Esophagus squamous epithelium (tissue), 5 donors: ENCODE measurements around the gene NHLRC2. TPM values are rescaled to one million over a fixed set of nuclear protein-coding genes. Genes with fewer than 3 reads are reported as not detected.

ENCODE experiments used
- DNase-seq: peaks from one replicate; lab custom pipeline; 2025; lab: John Stamatoyannopoulos, UW
- H3K27ac ChIP-seq, 4 donors: fragments of 200-600 bp; sonication (generic); one replicate each; pipeline ENCODE4 v1.5.1; 2016 to 2019; ENCODE audit warnings: mild to moderate bottlenecking in 1 of 4
- H3K27me3 ChIP-seq, 4 donors: fragments of 200-600 bp; sonication (generic); 1 replicate in 3 of 4; 2 replicates in 1 of 4; pipeline versions ENCODE4 v1.5.1 to v1.6.0; 2017 to 2021; ENCODE audit warnings: antibody characterized with exemption in 1 of 4
- H3K36me3 ChIP-seq, 3 donors: fragments of 200-600 bp; sonication (generic); one replicate each; pipeline ENCODE4 v1.5.1; 2016 to 2019
- H3K4me1 ChIP-seq, 3 donors: fragments of 200-600 bp; sonication (generic); one replicate each; pipeline ENCODE4 v1.5.1; 2017 to 2019
- H3K4me3 ChIP-seq, 4 donors: fragments of 200-600 bp; sonication (generic); 1 replicate in 3 of 4; 2 replicates in 1 of 4; pipeline ENCODE4 v1.5.1; 2016 to 2019; ENCODE audit warnings: mild to moderate bottlenecking in 2 of 4, moderate library complexity in 1 of 4
- H3K9me3 ChIP-seq, 3 donors: fragments of 200-600 bp; sonication (generic); one replicate each; pipeline ENCODE4 v1.5.1; 2016 to 2019
- POLR2A ChIP-seq, 4 donors: fragments of 450-650 bp; IDR thresholded peaks; one replicate each; pipeline ENCODE4 v1.6.1; 2017; ENCODE audit warnings: antibody characterized with exemption in 4 of 4, mild to moderate bottlenecking in 4 of 4, moderate library complexity in 3 of 4
- WGBS, 2 donors: methylation state at CpG; one replicate each; pipeline ENCODE4 v1.1.5; 2018; 5-methylcytosine and 5-hydroxymethylcytosine counted together
- intact Hi-C: fragments of 100-400 bp; cut with DNase I; formaldehyde crosslinking; loops from one replicate; pipeline ENCODE4 v1.15.0; 2022
- total RNA-seq, 4 donors: library from RNA; depleted of rRNA; stranded (reverse); fragments of >200 nt; gene quantifications; one replicate each; pipeline ENCODE4 v1.1.0, GENCODE V29; 2016
- TF ChIP-seq, protein P1 (sequence below), 6 experiments: fragments of 450-650 bp in 4 of 6; fragments of 200-600 bp in 2 of 6; sonication (generic) in 2 of 6; IDR thresholded peaks; one replicate each; pipeline ENCODE4 v1.5.1; 2016 to 2019; ENCODE audit warnings: antibody characterized with exemption in 6 of 6, mild to moderate bottlenecking in 4 of 6, moderate library complexity in 4 of 6
- donor health status: DM: yes; HTN: yes; CAD: no.

NHLRC2 gene
- total RNA-seq, 4 donors from 2014 or later, result 14.1 to 42.0 (median 31.2) TPM

DNA sequence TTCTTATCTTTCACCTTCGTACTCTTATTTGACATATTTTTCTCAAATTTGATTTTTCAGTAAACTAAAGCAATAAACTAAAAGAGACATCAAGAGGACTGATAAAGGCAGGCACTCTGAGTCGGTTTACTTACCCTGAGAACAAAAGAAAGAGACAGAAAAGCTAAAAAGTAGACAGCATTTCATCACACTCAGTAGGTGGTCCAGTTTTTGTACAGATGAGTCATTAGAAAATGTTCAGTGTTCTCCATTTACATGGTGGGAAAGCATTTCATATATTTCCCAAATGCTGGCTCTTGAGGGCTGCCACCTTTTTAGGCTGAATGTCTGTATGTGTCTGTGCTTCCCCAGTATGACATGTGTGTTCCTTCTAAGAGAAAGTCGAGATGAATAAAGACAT lies 52.7 kb downstream of the NHLRC2 start:
- no peaks in the 10 kb centered on the region for H3K9me3 ChIP-seq
- H3K36me3 ChIP-seq, result peaks cover 0 to 86% (median 3%) of the 10 kb centered on the region in 3 donors
- H3K4me3 ChIP-seq, result no peak overlapping the region
- intact Hi-C loops, result no loop called here
- DNase-seq, result no peak
- no peaks in the 10 kb centered on the region for H3K27me3 ChIP-seq
- WGBS, 2 donors, result 78 to 79% methylated on average over 3 of the region's 3 CpGs
- H3K4me1 ChIP-seq, result no peaks in the 10 kb centered on the region
- TF ChIP-seq, protein P1, sequence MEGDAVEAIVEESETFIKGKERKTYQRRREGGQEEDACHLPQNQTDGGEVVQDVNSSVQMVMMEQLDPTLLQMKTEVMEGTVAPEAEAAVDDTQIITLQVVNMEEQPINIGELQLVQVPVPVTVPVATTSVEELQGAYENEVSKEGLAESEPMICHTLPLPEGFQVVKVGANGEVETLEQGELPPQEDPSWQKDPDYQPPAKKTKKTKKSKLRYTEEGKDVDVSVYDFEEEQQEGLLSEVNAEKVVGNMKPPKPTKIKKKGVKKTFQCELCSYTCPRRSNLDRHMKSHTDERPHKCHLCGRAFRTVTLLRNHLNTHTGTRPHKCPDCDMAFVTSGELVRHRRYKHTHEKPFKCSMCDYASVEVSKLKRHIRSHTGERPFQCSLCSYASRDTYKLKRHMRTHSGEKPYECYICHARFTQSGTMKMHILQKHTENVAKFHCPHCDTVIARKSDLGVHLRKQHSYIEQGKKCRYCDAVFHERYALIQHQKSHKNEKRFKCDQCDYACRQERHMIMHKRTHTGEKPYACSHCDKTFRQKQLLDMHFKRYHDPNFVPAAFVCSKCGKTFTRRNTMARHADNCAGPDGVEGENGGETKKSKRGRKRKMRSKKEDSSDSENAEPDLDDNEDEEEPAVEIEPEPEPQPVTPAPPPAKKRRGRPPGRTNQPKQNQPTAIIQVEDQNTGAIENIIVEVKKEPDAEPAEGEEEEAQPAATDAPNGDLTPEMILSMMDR (IDR thresholded peaks at IDR 0.05), result no peak
- no peak for TF ChIP-seq POLR2A (IDR thresholded peaks at IDR 0.05)
- H3K27ac ChIP-seq, result no peak overlapping the region

DNA sequence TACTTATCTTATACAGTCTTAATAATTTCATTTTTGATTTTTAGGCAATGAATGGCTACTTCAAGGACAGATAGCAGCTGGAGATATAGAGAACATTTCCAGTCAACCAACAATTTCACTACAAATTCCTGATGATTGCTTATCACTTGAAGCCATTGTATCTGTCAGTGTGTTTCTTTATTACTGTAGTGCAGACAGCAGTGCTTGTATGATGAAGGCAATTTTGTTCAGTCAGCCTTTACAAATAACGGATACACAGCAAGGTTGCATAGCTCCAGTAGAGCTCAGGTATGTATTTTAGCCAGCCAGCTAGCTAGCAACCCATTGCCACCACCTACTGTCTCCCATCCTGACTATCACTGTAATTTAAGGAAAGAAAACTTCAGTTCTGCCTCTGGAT lies 53.8 kb downstream of the NHLRC2 start:
- H3K4me1 ChIP-seq, result no peaks in the 10 kb centered on the region
- intact Hi-C loops, result no loop called here

DNA sequence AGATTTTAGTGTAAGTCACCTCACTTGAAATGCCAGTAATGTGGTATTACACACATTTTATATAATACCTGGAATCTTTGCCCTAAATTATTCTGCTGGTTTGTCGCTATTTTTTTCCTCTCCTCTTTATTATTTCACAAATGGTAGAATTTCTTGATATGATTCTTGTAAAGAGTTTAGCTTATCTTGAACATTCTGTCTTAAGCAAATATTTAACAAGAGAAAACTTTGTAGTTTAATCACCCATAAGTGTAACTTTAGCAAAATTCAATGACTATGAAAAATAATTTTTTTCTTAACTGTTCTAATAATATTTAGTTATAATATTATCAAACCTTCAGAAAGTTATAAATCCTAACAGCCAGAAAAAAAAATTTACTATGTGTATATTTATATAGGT lies 56.7 kb downstream of the NHLRC2 start:
- WGBS, 2 donors, result 82 to 94% methylated on average over 1 of the region's 1 CpG
- Histone ChIP-seq H3K27ac (no peak overlapping the region), H3K9me3 (no peaks in the 10 kb centered on the region), H3K4me3 (no peak overlapping the region), H3K27me3 (no peaks in the 10 kb centered on the region), H3K36me3 (peaks cover 0 to 56% (median 0%) of the 10 kb centered on the region in 3 donors), H3K4me1 (no peaks in the 10 kb centered on the region)
- DNase-seq, result no peak
- intact Hi-C loops, result no loop called here
- TF ChIP-seq, protein P1 (IDR thresholded peaks at IDR 0.05), result no peak
- TF ChIP-seq POLR2A (IDR thresholded peaks at IDR 0.05), result no peak

More for the DNA sequence above, 53.8 kb downstream of the NHLRC2 start:
- DNase-seq, result no peak
- WGBS, 2 donors, result 93 to 100% methylated on average over 1 of the region's 1 CpG
- Histone ChIP-seq H3K36me3 (peaks cover 0 to 84% (median 3%) of the 10 kb centered on the region in 3 donors), H3K27me3 (no peaks in the 10 kb centered on the region), H3K27ac (no peak overlapping the region), H3K9me3 (no peaks in the 10 kb centered on the region), H3K4me3 (no peak overlapping the region)
- TF ChIP-seq, protein P1 (IDR thresholded peaks at IDR 0.05), result no peak
- no peak for TF ChIP-seq POLR2A (IDR thresholded peaks at IDR 0.05)

DNA sequence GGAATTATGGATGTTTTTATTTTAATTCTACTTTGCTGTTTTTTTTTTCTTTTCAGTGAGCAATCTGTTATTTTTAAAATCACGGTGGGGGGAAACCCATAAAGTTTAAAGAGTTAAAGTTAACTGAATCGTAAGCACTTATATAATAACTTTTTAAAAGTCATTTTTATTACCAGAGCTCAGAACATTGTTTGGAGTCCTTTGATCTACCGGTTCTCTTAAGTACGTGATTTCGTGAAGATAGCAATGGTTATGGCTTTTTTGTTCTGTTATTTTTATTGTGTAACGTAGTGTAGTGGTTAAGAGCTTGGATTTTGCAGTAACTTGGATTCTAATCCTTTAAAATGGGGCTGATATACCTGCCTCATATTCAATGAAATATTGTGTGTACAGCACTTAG lies 57.4 kb downstream of the NHLRC2 start:
- H3K27me3 ChIP-seq, result no peaks in the 10 kb centered on the region
- peaks cover 0 to 48% (median 0%) of the 10 kb centered on the region in 3 donors for H3K36me3 ChIP-seq
- no peak for TF ChIP-seq POLR2A (IDR thresholded peaks at IDR 0.05)
- 92 to 93% methylated on average over 6 of the region's 6 CpGs for WGBS, 2 donors
- no peak overlapping the region for H3K27ac ChIP-seq
- H3K9me3 ChIP-seq, result no peaks in the 10 kb centered on the region
- H3K4me3 ChIP-seq, result no peak overlapping the region
- intact Hi-C loops, result no loop called here
- H3K4me1 ChIP-seq, result no peaks in the 10 kb centered on the region
- no peak for DNase-seq

DNA sequence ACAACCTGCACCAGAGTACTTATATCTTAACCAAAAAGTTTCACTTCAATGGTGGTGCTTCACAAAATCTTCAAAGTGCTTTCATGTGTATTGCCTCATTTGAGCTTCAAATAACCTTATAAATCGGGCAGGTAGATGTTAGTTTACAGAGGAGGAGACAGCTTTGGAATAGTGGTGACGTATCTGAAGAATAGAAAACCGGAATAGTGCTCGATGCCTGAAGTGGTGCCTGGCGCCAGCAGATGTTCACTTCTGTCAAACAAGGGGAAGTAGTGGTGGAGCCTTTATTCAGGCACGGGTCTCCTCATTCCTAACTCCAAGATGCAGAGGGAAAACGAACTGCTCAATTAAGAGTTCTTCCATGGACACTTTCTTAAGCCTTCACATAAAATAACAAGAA lies 58.1 kb downstream of the NHLRC2 start:
- Histone ChIP-seq H3K27ac (no peak overlapping the region), H3K27me3 (no peaks in the 10 kb centered on the region), H3K4me3 (no peak overlapping the region), H3K9me3 (no peaks in the 10 kb centered on the region), H3K4me1 (no peaks in the 10 kb centered on the region), H3K36me3 (peaks cover 0 to 41% (median 0%) of the 10 kb centered on the region in 3 donors)
- no peak for TF ChIP-seq POLR2A (IDR thresholded peaks at IDR 0.05)
- TF ChIP-seq, protein P1 (IDR thresholded peaks at IDR 0.05), result no peak
- no peak for DNase-seq
- intact Hi-C loops, result no loop called here
- WGBS, 2 donors, result 91 to 93% methylated on average over 7 of the region's 7 CpGs

DNA sequence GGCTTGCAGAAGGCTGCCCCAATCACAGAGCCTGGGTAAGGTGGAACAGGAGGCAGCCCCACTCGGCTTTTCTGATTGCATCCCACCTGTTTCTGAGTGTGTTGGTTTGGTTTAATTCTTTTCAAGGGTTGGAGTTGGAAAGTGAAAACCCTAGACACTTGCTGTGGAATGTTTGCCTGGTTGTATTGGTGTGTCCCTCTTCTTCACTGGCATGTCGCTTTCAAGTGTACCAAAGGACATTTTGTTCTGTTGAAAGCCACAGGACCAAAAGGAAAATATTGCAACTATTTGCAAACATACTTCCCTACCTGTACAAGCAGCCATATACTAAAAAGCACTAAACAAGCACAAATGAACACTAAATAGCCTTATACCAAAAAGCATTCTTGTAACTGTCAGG lies 60.5 kb downstream of the NHLRC2 start:
- Histone ChIP-seq H3K4me3 (no peak overlapping the region), H3K4me1 (no peaks in the 10 kb centered on the region), H3K9me3 (no peaks in the 10 kb centered on the region), H3K27ac (no peak overlapping the region), H3K27me3 (no peaks in the 10 kb centered on the region), H3K36me3 (peaks cover 0 to 17% (median 0%) of the 10 kb centered on the region in 3 donors)
- intact Hi-C loops, result no loop called here
- DNase-seq, result no peak
- 86 to 91% methylated on average over 1 to 2 of the region's 2 CpGs for WGBS, 2 donors
- TF ChIP-seq POLR2A (IDR thresholded peaks at IDR 0.05), result no peak
